Fibroblast of the aortic adventitia (primary cell): ENCODE data around the gene DPY30. TPM values are rescaled to one million over a fixed set of nuclear protein-coding genes. Genes with fewer than 3 reads are reported as not detected.

Experiments used
- DNase-seq: peaks from one replicate; pipeline ENCODE4 v3.0.0-alpha.2; 2010; ENCODE audit warnings: low read depth
- H3K4me3 ChIP-seq: 2 replicates; pipeline ENCODE4 v1.5.1; 2011; ENCODE audit warnings: low read depth, mild to moderate bottlenecking, control low read depth, low read length, moderate library complexity
- CTCF ChIP-seq: IDR thresholded peaks from 2 replicates; pipeline ENCODE4 v1.5.1; 2011; ENCODE audit warnings: mild to moderate bottlenecking, low read length, control low read depth, inconsistent platforms; ENCODE audit not compliant: insufficient read depth
- total RNA-seq: library from RNA; depleted of rRNA; stranded (reverse); fragments of >200 nt; gene quantifications from 2 replicates; pipeline ENCODE4 v1.2.3, GENCODE V29; 2012; ENCODE audit warnings: low replicate concordance

DPY30 gene
- total RNA-seq, 1 donor = 77.6 TPM

- DNase-seq = no peak
- no peak overlapping the region for H3K4me3 ChIP-seq
- no peak for TF ChIP-seq CTCF
Observed at GRCh38 chr2:32005371-32005976, 34.1 kb downstream of the DPY30 start.

- no peak overlapping the region for H3K4me3 ChIP-seq
Observed at GRCh38 chr2:32003791-32004190, 35.8 kb downstream of the DPY30 start.

GRCh38 chr2:32002406-32002805 is 37.2 kb downstream of the DPY30 start:
- H3K4me3 ChIP-seq = no peak overlapping the region
- no peak for TF ChIP-seq CTCF
- no peak for DNase-seq

More at GRCh38 chr2:32003791-32004190, 35.8 kb downstream of the DPY30 start:
- no peak for TF ChIP-seq CTCF
- no peak for DNase-seq

GRCh38 chr2:31999438-31999837 is 40.2 kb downstream of the DPY30 start:
- H3K4me3 ChIP-seq = no peak overlapping the region
- no peak for DNase-seq
- TF ChIP-seq CTCF = no peak

- no peak for DNase-seq
- H3K4me3 ChIP-seq = no peak overlapping the region
- TF ChIP-seq CTCF = no peak
Observed at GRCh38 chr2:31998731-31999383, 40.7 kb downstream of the DPY30 start.

GRCh38 chr2:31997653-31998052 is 42.0 kb downstream of the DPY30 start:
- no peak overlapping the region for H3K4me3 ChIP-seq
- TF ChIP-seq CTCF = no peak
- peak; percentile 23 for DNase-seq
